ENCODE data around the gene SLC22A16. TPM values are rescaled to one million over a fixed set of nuclear protein-coding genes. Genes with fewer than 3 reads are reported as not detected.

SLC22A16 gene
- total RNA-seq, 1 experiment from 2014 or later, result not detected

DNA sequence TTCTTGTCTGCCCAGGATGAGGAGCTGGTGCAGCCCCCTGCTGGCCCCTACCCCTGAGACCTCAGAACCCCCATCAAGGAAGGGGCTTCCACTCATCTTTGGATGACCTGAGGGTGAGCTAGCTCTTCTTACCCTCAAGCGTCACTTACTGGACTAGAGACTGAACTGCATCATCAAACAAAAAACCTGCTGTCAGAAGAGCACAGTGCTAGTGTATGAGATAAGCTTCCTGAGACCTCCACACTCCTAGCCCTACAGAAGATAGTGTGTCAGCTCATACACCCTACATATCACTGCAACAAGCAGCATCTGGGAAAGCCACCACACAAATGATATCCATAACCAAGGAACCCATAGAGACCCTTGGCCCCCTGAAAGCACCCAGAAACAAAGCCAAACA is 15.0 kb downstream of the SLC22A16 start:
- Histone ChIP-seq H2AFZ (no peak overlapping the region), H3K4me2 (no peak overlapping the region), H3K9me2 (ENCODE audit: insufficient read depth) (no peaks in the 10 kb centered on the region), H3K9me3 (ENCODE audit: insufficient read depth, low read depth) (peaks cover 8% of the 10 kb centered on the region), H3K79me2 (ENCODE audit: low read depth) (no peaks in the 10 kb centered on the region), H4K20me1 (ENCODE audit: insufficient read depth) (no peaks in the 10 kb centered on the region), H3K36me3 (ENCODE audit: low read depth) (no peaks in the 10 kb centered on the region), H3F3A (ENCODE audit: insufficient read depth, low read depth) (no peaks in the 10 kb centered on the region), H3K4me3 (no peak overlapping the region), H3K4me1 (replicated peaks; ENCODE audit: insufficient read depth) (no peaks in the 10 kb centered on the region), H3K27ac (no peak overlapping the region), H3K27me3 (ENCODE audit: insufficient read depth, low read depth) (no peaks in the 10 kb centered on the region)
- ChIA-PET CTCF (no interaction called here), POLR2A (ENCODE audit: unreplicated experiment) (no interaction called here)
- intact Hi-C loops (cut with micrococcal nuclease; ENCODE audit: unreplicated experiment), result no loop called here
- TF ChIP-seq, protein P1, sequence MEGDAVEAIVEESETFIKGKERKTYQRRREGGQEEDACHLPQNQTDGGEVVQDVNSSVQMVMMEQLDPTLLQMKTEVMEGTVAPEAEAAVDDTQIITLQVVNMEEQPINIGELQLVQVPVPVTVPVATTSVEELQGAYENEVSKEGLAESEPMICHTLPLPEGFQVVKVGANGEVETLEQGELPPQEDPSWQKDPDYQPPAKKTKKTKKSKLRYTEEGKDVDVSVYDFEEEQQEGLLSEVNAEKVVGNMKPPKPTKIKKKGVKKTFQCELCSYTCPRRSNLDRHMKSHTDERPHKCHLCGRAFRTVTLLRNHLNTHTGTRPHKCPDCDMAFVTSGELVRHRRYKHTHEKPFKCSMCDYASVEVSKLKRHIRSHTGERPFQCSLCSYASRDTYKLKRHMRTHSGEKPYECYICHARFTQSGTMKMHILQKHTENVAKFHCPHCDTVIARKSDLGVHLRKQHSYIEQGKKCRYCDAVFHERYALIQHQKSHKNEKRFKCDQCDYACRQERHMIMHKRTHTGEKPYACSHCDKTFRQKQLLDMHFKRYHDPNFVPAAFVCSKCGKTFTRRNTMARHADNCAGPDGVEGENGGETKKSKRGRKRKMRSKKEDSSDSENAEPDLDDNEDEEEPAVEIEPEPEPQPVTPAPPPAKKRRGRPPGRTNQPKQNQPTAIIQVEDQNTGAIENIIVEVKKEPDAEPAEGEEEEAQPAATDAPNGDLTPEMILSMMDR (conservative IDR thresholded peaks at IDR 0.05), result no peak
- no peak for TF ChIP-seq EZH2 (IDR thresholded peaks at IDR 0.05; ENCODE audit: low read depth)
- BruUV-seq (replicated peaks), result no TSS peak
- no peak for DNase-seq

DNA sequence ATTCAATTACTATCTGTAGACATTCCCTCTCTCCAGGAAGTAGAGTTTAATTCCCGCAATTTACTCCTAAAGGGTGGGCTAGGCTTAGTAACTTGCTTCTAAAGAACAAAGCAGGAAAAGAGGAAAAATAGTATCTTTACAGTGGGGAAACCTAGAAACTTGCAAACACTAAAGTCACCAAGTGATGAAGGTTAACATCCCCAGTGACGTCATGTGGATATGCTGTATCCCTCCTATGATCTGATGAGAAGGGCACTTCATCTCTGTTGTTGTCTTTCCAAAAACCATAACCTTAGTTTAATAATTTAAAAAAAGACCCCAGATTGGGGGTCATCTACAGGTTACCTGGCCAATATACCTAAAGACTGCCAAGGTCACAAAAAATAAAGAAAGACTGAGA is 17.3 kb downstream of the SLC22A16 start:
- Histone ChIP-seq H3K27ac (no peak overlapping the region), H3K4me1 (replicated peaks; ENCODE audit: insufficient read depth) (no peaks in the 10 kb centered on the region), H3K36me3 (ENCODE audit: low read depth) (no peaks in the 10 kb centered on the region), H3K4me2 (no peak overlapping the region), H2AFZ (no peak overlapping the region), H3K79me2 (ENCODE audit: low read depth) (no peaks in the 10 kb centered on the region), H3K4me3 (no peak overlapping the region), H3K27me3 (ENCODE audit: insufficient read depth, low read depth) (no peaks in the 10 kb centered on the region), H4K20me1 (ENCODE audit: insufficient read depth) (no peaks in the 10 kb centered on the region), H3F3A (ENCODE audit: insufficient read depth, low read depth) (no peaks in the 10 kb centered on the region), H3K9me2 (ENCODE audit: insufficient read depth) (no peaks in the 10 kb centered on the region), H3K9me3 (ENCODE audit: insufficient read depth, low read depth) (peaks cover 8% of the 10 kb centered on the region)
- ChIA-PET CTCF (no interaction called here), POLR2A (ENCODE audit: unreplicated experiment) (no interaction called here)
- intact Hi-C loops (cut with micrococcal nuclease; ENCODE audit: unreplicated experiment), result no loop called here
- TF ChIP-seq EZH2 (IDR thresholded peaks at IDR 0.05; ENCODE audit: low read depth), result no peak
- TF ChIP-seq, protein P1 (conservative IDR thresholded peaks at IDR 0.05), result no peak
- no peak for DNase-seq
- no TSS peak for BruUV-seq (replicated peaks)

DNA sequence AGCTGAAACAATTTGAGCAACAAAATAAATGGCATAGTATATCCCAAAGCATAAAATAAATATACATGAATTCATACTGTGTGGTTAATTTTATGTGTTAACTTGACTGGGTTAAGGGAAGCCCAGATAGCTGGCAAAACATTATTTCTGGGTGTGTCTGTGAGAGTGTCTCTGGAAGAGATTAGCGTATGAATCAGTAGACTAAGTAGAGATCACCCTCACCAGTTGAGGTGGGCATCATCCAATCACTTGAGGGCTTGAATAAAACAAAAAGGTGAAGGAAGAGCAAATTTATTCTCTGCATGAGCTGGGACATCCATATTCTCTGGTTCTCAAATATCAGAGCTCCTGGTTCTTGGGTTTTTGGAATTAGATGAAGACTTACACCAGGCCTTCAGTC is 17.9 kb downstream of the SLC22A16 start:
- CTCF ChIA-PET, result no interaction called here

More for the DNA sequence above, 17.9 kb downstream of the SLC22A16 start:
- Histone ChIP-seq H3F3A (ENCODE audit: insufficient read depth, low read depth) (no peaks in the 10 kb centered on the region), H3K4me1 (replicated peaks; ENCODE audit: insufficient read depth) (no peaks in the 10 kb centered on the region), H3K4me2 (no peak overlapping the region), H3K79me2 (ENCODE audit: low read depth) (no peaks in the 10 kb centered on the region), H3K36me3 (ENCODE audit: low read depth) (no peaks in the 10 kb centered on the region), H3K4me3 (no peak overlapping the region), H4K20me1 (ENCODE audit: insufficient read depth) (no peaks in the 10 kb centered on the region), H3K27ac (no peak overlapping the region), H3K9me2 (ENCODE audit: insufficient read depth) (no peaks in the 10 kb centered on the region), H3K9me3 (ENCODE audit: insufficient read depth, low read depth) (peaks cover 8% of the 10 kb centered on the region), H3K27me3 (ENCODE audit: insufficient read depth, low read depth) (no peaks in the 10 kb centered on the region), H2AFZ (no peak overlapping the region)
- POLR2A ChIA-PET (ENCODE audit: unreplicated experiment), result no interaction called here
- no peak for DNase-seq
- intact Hi-C loops (cut with micrococcal nuclease; ENCODE audit: unreplicated experiment), result no loop called here
- BruUV-seq (replicated peaks), result no TSS peak
- TF ChIP-seq, protein P1 (conservative IDR thresholded peaks at IDR 0.05), result no peak
- TF ChIP-seq EZH2 (IDR thresholded peaks at IDR 0.05; ENCODE audit: low read depth), result no peak

Data from PC-9 (cell line).